B cell (primary cell): Measurements from ENCODE around the gene PLXNB1. TPM values are rescaled to one million over a fixed set of nuclear protein-coding genes. Genes with fewer than 3 reads are reported as not detected.

ENCODE experiments used
- ATAC-seq: fragments of 200-7000 bp; cut with Tn5 transposase; one replicate; pipeline ENCODE4 v1.10.0; 2021; ENCODE audit warnings: low read depth, mild to moderate bottlenecking, moderate number of reproducible peaks, moderate library complexity
- CTCF ChIA-PET: fragments of 350-600 bp; sonication (Branson Sonifier 250); formaldehyde crosslinking; loops from one replicate; lab custom pipeline; 2021; ENCODE audit warnings: antibody characterized with exemption, inconsistent platforms; lab: Charles Lee
- POLR2A ChIA-PET: fragments of 350-600 bp; sonication (Branson Sonifier 250); formaldehyde crosslinking; loops from one replicate; lab custom pipeline; 2021; ENCODE audit warnings: antibody characterized with exemption; lab: Charles Lee
- DNase-seq: peaks from one replicate; pipeline ENCODE4 v3.0.0; 2013
- H2AFZ ChIP-seq: 2 replicates; pipeline ENCODE4 v1.6.1; 2012; ENCODE audit warnings: mild to moderate bottlenecking, low read depth, low read length; ENCODE audit not compliant: insufficient read depth, poor library complexity, severe bottlenecking
- H3K27ac ChIP-seq, 2 donors: 1 replicate in 1 of 2; 2 replicates in 1 of 2; pipeline ENCODE4 v1.5.1; 2012 to 2013; ENCODE audit warnings: low read length in 2 of 2, mild to moderate bottlenecking in 2 of 2, moderate library complexity in 1 of 2
- H3K27me3 ChIP-seq, 4 experiments: fragments of 200-600 bp in 1 of 4; sonication (generic) in 1 of 4; replicated peaks in 1 of 4; 1 replicate in 2 of 4; 2 replicates in 2 of 4; pipeline versions ENCODE4 v1.6.1 to v1.7.0; 2013 to 2016; ENCODE audit warnings: low read length in 3 of 4, mild to moderate bottlenecking in 2 of 4, mixed read lengths in 1 of 4, moderate library complexity in 1 of 4; ENCODE audit not compliant: insufficient read depth in 4 of 4, control insufficient read depth in 3 of 4; ENCODE audit errors: control extremely low read depth in 1 of 4
- H3K36me3 ChIP-seq, 2 experiments: replicated peaks in 1 of 2; 1 replicate in 1 of 2; 2 replicates in 1 of 2; pipeline versions ENCODE4 v1.6.1 to v1.7.1; 2013; ENCODE audit warnings: low read length in 1 of 2; ENCODE audit not compliant: insufficient read depth in 2 of 2, control insufficient read depth in 1 of 2; ENCODE audit errors: control extremely low read depth in 1 of 2, extremely low read depth in 1 of 2
- H3K4me1 ChIP-seq, 2 donors: fragments of 200-600 bp in 1 of 2; sonication (generic) in 1 of 2; 1 replicate in 1 of 2; 2 replicates in 1 of 2; pipeline versions ENCODE4 v1.5.1 to v1.6.1; 2013 to 2017; ENCODE audit warnings: low read length in 2 of 2; ENCODE audit not compliant: control insufficient read depth in 2 of 2, insufficient read depth in 2 of 2
- H3K4me2 ChIP-seq: replicated peaks from 2 replicates; pipeline ENCODE3; 2012; ENCODE audit warnings: mild to moderate bottlenecking, low read depth, low read length; ENCODE audit not compliant: poor library complexity, severe bottlenecking
- H3K4me3 ChIP-seq, 5 experiments: fragments of 200-600 bp in 1 of 5; sonication (generic) in 1 of 5; 1 replicate in 3 of 5; 2 replicates in 2 of 5; pipeline versions ENCODE4 v1.5.1 to v1.7.0; 2011 to 2016; ENCODE audit warnings: low read length in 4 of 5, mild to moderate bottlenecking in 4 of 5, low read depth in 2 of 5, control low read depth in 1 of 5, moderate library complexity in 1 of 5; ENCODE audit not compliant: insufficient read depth in 1 of 5; ENCODE audit errors: control extremely low read depth in 1 of 5, extremely low read depth in 1 of 5
- H3K79me2 ChIP-seq: fragments of 200-600 bp; sonication (generic); one replicate; pipeline ENCODE4 v1.6.0; 2016; ENCODE audit warnings: low read length; ENCODE audit not compliant: control insufficient read depth, insufficient read depth
- H3K9ac ChIP-seq: fragments of 200-600 bp; sonication (generic); 2 replicates; pipeline ENCODE4 v1.6.1; 2017; ENCODE audit warnings: mild to moderate bottlenecking, low read length, moderate library complexity
- H3K9me3 ChIP-seq, 3 donors: one replicate each; pipeline versions ENCODE4 v1.6.1 to v1.7.1; 2013; ENCODE audit warnings: low read length in 2 of 3; ENCODE audit not compliant: control insufficient read depth in 2 of 3, insufficient read depth in 1 of 3; ENCODE audit errors: control extremely low read depth in 1 of 3
- H4K20me1 ChIP-seq: 2 replicates; pipeline ENCODE4 v1.6.0; 2012; ENCODE audit warnings: mild to moderate bottlenecking, low read length; ENCODE audit not compliant: insufficient read depth, control insufficient read depth, poor library complexity, severe bottlenecking
- H3K27ac Mint-ChIP-seq: one replicate; pipeline ENCODE4 v1.8.0; 2021; ENCODE audit warnings: mixed read lengths
- H3K27me3 Mint-ChIP-seq: one replicate; pipeline ENCODE4 v1.8.0; 2021; ENCODE audit warnings: mixed read lengths
- H3K4me1 Mint-ChIP-seq: one replicate; pipeline ENCODE4 v1.8.0; 2021; ENCODE audit warnings: mixed read lengths
- H3K4me3 Mint-ChIP-seq: one replicate; pipeline ENCODE4 v1.8.0; 2021; ENCODE audit warnings: mixed read lengths
- H3K9me3 Mint-ChIP-seq: one replicate; pipeline ENCODE4 v1.8.0; 2022; ENCODE audit warnings: mixed read lengths; ENCODE audit not compliant: insufficient read depth
- EZH2 ChIP-seq: IDR thresholded peaks from 2 replicates; pipeline ENCODE4 v1.6.1; 2012; ENCODE audit warnings: borderline replicate concordance, low read depth, mild to moderate bottlenecking, moderate library complexity, low read length; ENCODE audit not compliant: insufficient read depth, poor library complexity, severe bottlenecking
- WGBS: methylation state at CpG from one replicate; pipeline ENCODE4 v1.1.5; 2013; ENCODE audit warnings: missing lambda C conversion rate; ENCODE audit not compliant: insufficient coverage; 5-methylcytosine and 5-hydroxymethylcytosine counted together
- intact Hi-C: fragments of 100-400 bp; cut with micrococcal nuclease; formaldehyde crosslinking; loops from one replicate; pipeline ENCODE4 v1.10.0; 2022
- polyA plus RNA-seq: library from polyadenylated mRNA; depleted of rRNA; stranded (reverse); fragments of >200 nt; gene quantifications from 2 replicates; pipeline ENCODE4 v1.2.3, GENCODE V29; 2012
- total RNA-seq, 2 donors: library from RNA; stranded (reverse); fragments of 120-200 nt in 1 of 2; gene quantifications; 1 replicate in 1 of 2; 2 replicates in 1 of 2; pipeline versions ENCODE4 v1.2.3 to v1.2.4, GENCODE V29; 2013 to 2022
- TF ChIP-seq, protein P1 (sequence below): fragments of 200-600 bp; IDR thresholded peaks from one replicate; pipeline ENCODE4 v1.8.0; 2022; ENCODE audit warnings: antibody characterized with exemption, mild to moderate bottlenecking

The PLXNB1 gene
- total and polyA plus RNA-seq, 2 donors (not counting 1 experiment from before 2014, with no cell fraction given), result 0.95 to 5.0 TPM

- no peak overlapping the region for H3K4me3 Mint-ChIP-seq
- Histone ChIP-seq H4K20me1 (no peaks in the 10 kb centered on the region), H3K4me3 (no peak overlapping the region), H3K79me2 (no peaks in the 10 kb centered on the region), H3K4me2 (no peak overlapping the region), H3K27me3 (no peaks in the 10 kb centered on the region), H3K27ac (no peak overlapping the region), H3K9ac (no peak overlapping the region), H3K4me1 (no peaks in the 10 kb centered on the region), H3K36me3 (no peaks in the 10 kb centered on the region), H3K9me3 (no peaks in the 10 kb centered on the region), H2AFZ (no peak overlapping the region)
- WGBS, result 95% methylated on average over 2 of the region's 3 CpGs
- no peak for TF ChIP-seq EZH2
- TF ChIP-seq, protein P1, sequence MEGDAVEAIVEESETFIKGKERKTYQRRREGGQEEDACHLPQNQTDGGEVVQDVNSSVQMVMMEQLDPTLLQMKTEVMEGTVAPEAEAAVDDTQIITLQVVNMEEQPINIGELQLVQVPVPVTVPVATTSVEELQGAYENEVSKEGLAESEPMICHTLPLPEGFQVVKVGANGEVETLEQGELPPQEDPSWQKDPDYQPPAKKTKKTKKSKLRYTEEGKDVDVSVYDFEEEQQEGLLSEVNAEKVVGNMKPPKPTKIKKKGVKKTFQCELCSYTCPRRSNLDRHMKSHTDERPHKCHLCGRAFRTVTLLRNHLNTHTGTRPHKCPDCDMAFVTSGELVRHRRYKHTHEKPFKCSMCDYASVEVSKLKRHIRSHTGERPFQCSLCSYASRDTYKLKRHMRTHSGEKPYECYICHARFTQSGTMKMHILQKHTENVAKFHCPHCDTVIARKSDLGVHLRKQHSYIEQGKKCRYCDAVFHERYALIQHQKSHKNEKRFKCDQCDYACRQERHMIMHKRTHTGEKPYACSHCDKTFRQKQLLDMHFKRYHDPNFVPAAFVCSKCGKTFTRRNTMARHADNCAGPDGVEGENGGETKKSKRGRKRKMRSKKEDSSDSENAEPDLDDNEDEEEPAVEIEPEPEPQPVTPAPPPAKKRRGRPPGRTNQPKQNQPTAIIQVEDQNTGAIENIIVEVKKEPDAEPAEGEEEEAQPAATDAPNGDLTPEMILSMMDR, result no peak
- ChIA-PET POLR2A (no interaction called here), CTCF (interaction anchor here (0.5 to 2.3 kb wide), 5 partner anchors 11 to 497 kb away, joined by 3 to 16 read pairs (median 4); no protein-coding TSS in a partner anchor)
- H3K9me3 Mint-ChIP-seq, result no peaks in the 10 kb centered on the region
- H3K4me1 Mint-ChIP-seq, result no peaks in the 10 kb centered on the region
- intact Hi-C loops, result no loop called here
- peaks cover 4% of the 10 kb centered on the region for H3K27me3 Mint-ChIP-seq
- no peak overlapping the region for H3K27ac Mint-ChIP-seq
- ATAC-seq (no peak), DNase-seq (no peak)
Observed at GRCh38 chr3:48422272-48422671, 7.6 kb downstream of the PLXNB1 start.

GRCh38 chr3:48420561-48420960, 9.3 kb downstream of the PLXNB1 start:
- Histone ChIP-seq H3K4me2 (no peak overlapping the region), H3K9me3 (no peaks in the 10 kb centered on the region), H3K27me3 (no peaks in the 10 kb centered on the region), H3K4me3 (no peak overlapping the region), H2AFZ (no peak overlapping the region), H3K9ac (no peak overlapping the region), H3K27ac (no peak overlapping the region), H4K20me1 (no peaks in the 10 kb centered on the region), H3K79me2 (no peaks in the 10 kb centered on the region), H3K36me3 (no peaks in the 10 kb centered on the region), H3K4me1 (no peaks in the 10 kb centered on the region)
- Mint-ChIP-seq H3K27me3 (no peaks in the 10 kb centered on the region), H3K27ac (no peak overlapping the region), H3K4me3 (no peak overlapping the region), H3K9me3 (no peaks in the 10 kb centered on the region), H3K4me1 (no peaks in the 10 kb centered on the region)
- DNase-seq (no peak), ATAC-seq (no peak)
- CTCF ChIA-PET, result interaction anchor here (1.2 to 1.4 kb wide), 2 partner anchors 16 to 20 kb away, joined by 3 to 4 read pairs; no protein-coding TSS in a partner anchor
- POLR2A ChIA-PET, result no interaction called here
- TF ChIP-seq, protein P1, result no peak
- no peak for TF ChIP-seq EZH2
- WGBS, result 92% methylated on average over 14 of the region's 14 CpGs
- intact Hi-C loops, result no loop called here
